ENCODE results near the gene SLC19A1.

DNA sequence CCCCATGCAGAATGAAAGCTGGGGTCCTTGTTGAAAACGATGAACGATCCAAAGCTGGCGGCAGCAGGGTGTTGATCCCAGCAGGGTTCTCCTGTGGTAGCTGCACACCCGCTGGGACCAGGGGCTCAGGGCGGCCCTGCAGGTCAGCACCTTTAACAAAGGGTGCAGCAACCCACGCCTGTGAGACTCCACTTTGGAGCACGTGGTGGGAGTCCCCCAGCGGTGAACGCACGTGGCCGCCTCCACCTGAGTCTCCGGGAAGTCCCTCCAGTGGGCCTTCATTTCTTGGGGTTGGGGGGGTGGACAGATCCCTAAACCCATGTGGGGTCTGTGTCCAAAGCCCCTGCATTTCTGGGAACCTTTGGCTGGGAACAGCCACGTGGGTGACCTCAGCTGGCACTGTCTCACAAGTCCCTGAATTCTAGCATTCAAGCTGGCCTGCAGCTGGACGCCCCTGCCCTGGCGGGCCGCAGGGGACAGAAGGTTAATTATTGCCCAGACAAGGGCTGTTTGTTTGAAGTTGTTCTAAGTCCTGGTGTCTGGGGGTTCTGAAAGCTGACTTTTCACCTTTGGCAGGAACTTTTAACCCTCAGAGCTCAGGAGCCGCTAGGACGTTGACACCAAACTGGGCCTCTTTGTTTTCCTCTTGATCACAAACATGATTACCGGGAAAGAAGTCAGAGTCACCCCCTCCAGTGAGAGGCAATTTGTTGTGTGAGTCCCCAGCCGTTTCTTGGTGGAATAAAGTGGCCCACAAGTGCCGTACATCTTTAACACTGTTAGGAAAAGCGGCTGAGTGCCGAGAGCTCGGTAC, 72.8 kb downstream of the SLC19A1 start:
- no peak for TF ChIP-seq POLR2A (IDR thresholded peaks at IDR 0.05; ENCODE audit: low read depth, low read length)
- TF ChIP-seq POLR2AphosphoS5 (IDR thresholded peaks at IDR 0.05; ENCODE audit: low read depth, low read length): no peak
- TF ChIP-seq TAF1 (IDR thresholded peaks at IDR 0.05; ENCODE audit: borderline replicate concordance, low read depth, low read length): no peak
